Large intestine (tissue), 3 donors: ENCODE results near the gene TUFT1. TPM values are rescaled to one million over a fixed set of nuclear protein-coding genes. Genes with fewer than 3 reads are reported as not detected.

ENCODE experiments used
- DNase-seq, 2 donors: peaks; one replicate each; pipeline versions ENCODE4 v3.0.0 to v3.0.0-alpha.2; 2013
- H3K27ac ChIP-seq: one replicate; pipeline ENCODE4 v1.5.1; 2013; ENCODE audit warnings: low read length
- H3K27me3 ChIP-seq: 2 replicates; pipeline ENCODE4 v1.6.1; 2013; ENCODE audit warnings: low read length; ENCODE audit not compliant: control insufficient read depth, insufficient read depth
- H3K36me3 ChIP-seq: 2 replicates; pipeline ENCODE4 v1.6.1; 2013; ENCODE audit warnings: low read length; ENCODE audit not compliant: control insufficient read depth, insufficient read depth
- H3K4me1 ChIP-seq: one replicate; pipeline ENCODE4 v1.6.1; 2013; ENCODE audit warnings: low read length; ENCODE audit not compliant: control insufficient read depth, insufficient read depth
- H3K4me3 ChIP-seq: one replicate; pipeline ENCODE4 v1.5.1; 2013; ENCODE audit warnings: low read length
- H3K9me3 ChIP-seq: one replicate; pipeline ENCODE4 v1.6.1; 2013; ENCODE audit warnings: mild to moderate bottlenecking, low read depth, low read length, moderate library complexity; ENCODE audit not compliant: control insufficient read depth
- WGBS: methylation state at CpG from one replicate; pipeline ENCODE4 v1.1.5; 2013; ENCODE audit warnings: low lambda C conversion rate; ENCODE audit not compliant: insufficient coverage; 5-methylcytosine and 5-hydroxymethylcytosine counted together
- polyA plus RNA-seq: library from polyadenylated mRNA; unstranded; fragments of 120-200 nt; gene quantifications from one replicate; pipeline ENCODE4 v1.2.1, GENCODE V29; 2013

Gene TUFT1
- polyA plus RNA-seq, 1 donor: 24.1 TPM

GRCh38 chr1:151502035-151502700, 37.9 kb upstream of the TUFT1 start:
- no CpG with 5 or more reads among the region's 5 CpGs for WGBS
- DNase-seq: peak in 1 of 2 donors; percentile 75
- no peaks in the 10 kb centered on the region for H3K9me3 ChIP-seq

GRCh38 chr1:151502859-151503780, 37.0 kb upstream of the TUFT1 start:
- H3K9me3 ChIP-seq: no peaks in the 10 kb centered on the region
- H3K4me3 ChIP-seq: no peak overlapping the region
- no CpG with 5 or more reads among the region's 7 CpGs for WGBS
- peaks cover 36% of the 10 kb centered on the region for H3K4me1 ChIP-seq
- no peaks in the 10 kb centered on the region for H3K27me3 ChIP-seq
- no peaks in the 10 kb centered on the region for H3K36me3 ChIP-seq
- H3K27ac ChIP-seq: peak overlapping the region; percentile 86
- DNase-seq: peak in 1 of 2 donors; percentile 48

More at GRCh38 chr1:151502035-151502700, 37.9 kb upstream of the TUFT1 start:
- Histone ChIP-seq H3K27me3 (no peaks in the 10 kb centered on the region), H3K27ac (peak overlapping the region; percentile 86), H3K4me1 (peaks cover 36% of the 10 kb centered on the region), H3K36me3 (no peaks in the 10 kb centered on the region), H3K4me3 (no peak overlapping the region)

GRCh38 chr1:151504252-151504651, 35.9 kb upstream of the TUFT1 start:
- no peaks in the 10 kb centered on the region for H3K9me3 ChIP-seq
- no peaks in the 10 kb centered on the region for H3K36me3 ChIP-seq
- H3K4me1 ChIP-seq: peaks cover 37% of the 10 kb centered on the region
- no peak overlapping the region for H3K4me3 ChIP-seq
- DNase-seq: no peak
- H3K27me3 ChIP-seq: no peaks in the 10 kb centered on the region
- H3K27ac ChIP-seq: no peak overlapping the region
- no CpG with 5 or more reads among the region's 3 CpGs for WGBS

GRCh38 chr1:151504759-151505158, 35.4 kb upstream of the TUFT1 start:
- Histone ChIP-seq H3K9me3 (no peaks in the 10 kb centered on the region), H3K27me3 (no peaks in the 10 kb centered on the region), H3K4me3 (no peak overlapping the region), H3K36me3 (no peaks in the 10 kb centered on the region), H3K27ac (no peak overlapping the region), H3K4me1 (peaks cover 36% of the 10 kb centered on the region)
- DNase-seq: no peak
- no CpG with 5 or more reads among the region's 4 CpGs for WGBS

- H3K27ac ChIP-seq: peak overlapping the region; percentile 99
- WGBS: no CpG with 5 or more reads among the region's 6 CpGs
- peaks cover 11% of the 10 kb centered on the region for H3K4me1 ChIP-seq
- H3K27me3 ChIP-seq: peaks cover 2% of the 10 kb centered on the region
- H3K4me3 ChIP-seq: no peak overlapping the region
- DNase-seq: peak; percentile 81 to 92
- no peaks in the 10 kb centered on the region for H3K9me3 ChIP-seq
- H3K36me3 ChIP-seq: no peaks in the 10 kb centered on the region
Measured at GRCh38 chr1:151508833-151509232, 31.3 kb upstream of the TUFT1 start.

- peak; percentile 42 to 45 for DNase-seq
- Histone ChIP-seq H3K36me3 (no peaks in the 10 kb centered on the region), H3K27ac (peak overlapping the region; percentile 99), H3K9me3 (no peaks in the 10 kb centered on the region), H3K4me1 (peaks cover 12% of the 10 kb centered on the region), H3K27me3 (peaks cover 2% of the 10 kb centered on the region), H3K4me3 (peak overlapping the region; percentile 59)
- 0% methylated on average over 2 of the region's 15 CpGs for WGBS
Measured at GRCh38 chr1:151509350-151510019, 30.6 kb upstream of the TUFT1 start.

GRCh38 chr1:151510020-151510405, 30.1 kb upstream of the TUFT1 start:
- peaks cover 17% of the 10 kb centered on the region for H3K4me1 ChIP-seq
- H3K9me3 ChIP-seq: no peaks in the 10 kb centered on the region
- H3K36me3 ChIP-seq: no peaks in the 10 kb centered on the region
- H3K27me3 ChIP-seq: peaks cover 2% of the 10 kb centered on the region
- peak overlapping the region; percentile 99 for H3K27ac ChIP-seq
- peak overlapping the region; percentile 59 for H3K4me3 ChIP-seq
- WGBS: 14% methylated on average over 1 of the region's 9 CpGs
- DNase-seq: peak; percentile 92 to 94

- no peak for DNase-seq
- H3K4me3 ChIP-seq: peak overlapping the region; percentile 59
- WGBS: 10% methylated on average over 4 of the region's 10 CpGs
- peak overlapping the region; percentile 99 for H3K27ac ChIP-seq
- no peaks in the 10 kb centered on the region for H3K36me3 ChIP-seq
- peaks cover 23% of the 10 kb centered on the region for H3K4me1 ChIP-seq
- H3K9me3 ChIP-seq: no peaks in the 10 kb centered on the region
- H3K27me3 ChIP-seq: peaks cover 2% of the 10 kb centered on the region
Measured at GRCh38 chr1:151510614-151510956, 29.5 kb upstream of the TUFT1 start.

GRCh38 chr1:151510957-151511635, 29.0 kb upstream of the TUFT1 start, which contains the start of gene CGN:
TSS of gene CGN (plus strand) at chr1:151511387. CDS start at chr1:151518520, 7,133 bp downstream.
- Histone ChIP-seq H3K4me3 (peak within 1 kb of the TSS; percentile 59), H3K36me3 (no peaks in the 10 kb centered on the region), H3K27me3 (peaks cover 2% of the 10 kb centered on the region), H3K4me1 (peaks cover 28% of the 10 kb centered on the region), H3K9me3 (no peaks in the 10 kb centered on the region), H3K27ac (peak within 1 kb of the TSS; percentile 99)
- DNase-seq: peak; percentile 93 to 96
- WGBS: no CpG with 5 or more reads among the region's 68 CpGs
